Cardiac septum (tissue), 1 donor: Measurements from ENCODE around the gene GAS7. TPM values are rescaled to one million over a fixed set of nuclear protein-coding genes. Genes with fewer than 3 reads are reported as not detected.

ENCODE experiments used
- DNase-seq: peaks from one replicate; pipeline ENCODE4 v3.0.0-alpha.2; 2020; ENCODE audit warnings: low spot score
- intact Hi-C: fragments of 100-400 bp; cut with DNase I; formaldehyde crosslinking; loops from one replicate; pipeline ENCODE4 v1.14.0; 2022
- total RNA-seq: library from RNA; stranded (reverse); fragmentation: NEBNext Ultra II Directional; extraction: Animal tissue kit (Norgen Biotek cat#: 25700); gene quantifications from one replicate; pipeline ENCODE4 v1.2.1, GENCODE V29; 2021
- donor health status: DM: no; HTN: no; CAD: no.

GAS7 gene
- total RNA-seq, 1 donor from 2014 or later: 75.9 TPM

GRCh38 chr17:10177131-10177912 is 21.1 kb downstream of the GAS7 start:
- intact Hi-C loops: no loop called here
- DNase-seq: no peak

DNA sequence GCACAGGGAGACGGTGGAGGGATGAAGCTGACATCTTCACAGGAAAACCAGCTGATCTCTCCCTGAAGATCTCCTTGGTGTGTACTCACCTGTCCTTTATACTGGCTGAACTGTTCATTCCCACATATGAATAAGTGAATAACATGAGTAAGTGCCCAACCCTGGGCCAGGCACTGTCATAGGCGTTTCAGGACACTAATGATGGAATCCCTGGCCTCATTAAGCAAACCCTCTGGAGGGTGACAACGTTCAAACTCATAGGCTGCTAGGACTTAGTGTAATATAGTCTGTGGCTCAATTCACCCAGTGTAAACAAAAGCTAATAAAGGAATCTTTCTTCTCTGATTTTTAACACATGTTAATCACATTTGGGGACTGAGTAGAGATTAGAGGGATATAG is 24.5 kb downstream of the GAS7 start:
- intact Hi-C loops: no loop called here

GRCh38 chr17:10172778-10173177 is 25.6 kb downstream of the GAS7 start:
- intact Hi-C loops: no loop called here
- no peak for DNase-seq

More for the DNA sequence above, 24.5 kb downstream of the GAS7 start:
- no peak for DNase-seq

DNA sequence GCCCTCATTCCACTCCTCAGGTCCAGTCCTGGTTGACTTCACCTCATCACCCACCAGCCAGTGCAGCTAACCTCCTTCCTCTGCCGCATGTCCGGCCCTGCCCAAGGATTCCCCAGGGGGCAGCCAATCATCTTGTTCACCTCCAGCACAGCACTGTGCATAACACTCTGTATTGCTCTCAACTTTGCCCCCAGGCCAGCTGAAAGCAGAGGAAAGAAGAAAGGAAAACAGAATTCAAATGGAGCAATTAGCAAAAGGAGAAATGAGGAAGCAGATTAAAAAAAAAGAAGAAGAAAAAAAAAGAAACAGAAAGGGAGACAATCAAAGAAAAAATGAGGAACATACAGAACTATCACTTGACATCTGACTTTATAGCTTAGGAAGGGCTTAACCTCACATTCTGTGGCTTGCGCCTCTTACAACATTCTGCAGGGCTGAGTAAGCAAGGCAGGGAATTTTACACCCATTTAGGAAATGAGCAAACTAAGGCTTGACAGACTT is 26.1 kb downstream of the GAS7 start:
- no peak for DNase-seq

GRCh38 chr17:10171581-10171981 is 26.8 kb downstream of the GAS7 start:
- no peak for DNase-seq
- intact Hi-C loops: no loop called here

More for the DNA sequence above, 26.1 kb downstream of the GAS7 start:
- intact Hi-C loops: no loop called here

DNA sequence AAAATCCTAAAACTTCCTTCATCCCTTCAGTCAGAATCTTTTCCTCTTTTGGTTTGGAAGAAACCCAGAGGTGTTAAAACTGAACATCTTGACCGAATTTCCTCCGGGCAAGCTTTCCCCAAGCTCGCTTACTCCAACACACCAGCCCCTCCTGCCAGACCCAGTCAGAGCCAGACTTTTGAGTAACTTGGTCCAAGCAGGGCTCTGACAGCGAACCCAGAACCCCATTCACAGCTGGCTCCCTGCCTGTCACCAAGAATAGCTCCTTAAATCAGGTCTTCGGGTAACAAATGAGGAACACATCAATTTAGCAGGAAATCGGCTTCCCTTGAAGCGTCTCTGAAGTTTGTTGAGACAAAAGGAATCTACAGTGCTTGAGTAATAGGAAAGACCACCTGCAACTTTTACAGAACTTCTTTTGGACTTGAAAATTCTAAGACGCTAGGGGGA is 27.3 kb downstream of the GAS7 start:
- DNase-seq: no peak
- intact Hi-C loops: no loop called here

- intact Hi-C loops: no loop called here
- DNase-seq: no peak
Observed at GRCh38 chr17:10170233-10170632, 28.2 kb downstream of the GAS7 start.

DNA sequence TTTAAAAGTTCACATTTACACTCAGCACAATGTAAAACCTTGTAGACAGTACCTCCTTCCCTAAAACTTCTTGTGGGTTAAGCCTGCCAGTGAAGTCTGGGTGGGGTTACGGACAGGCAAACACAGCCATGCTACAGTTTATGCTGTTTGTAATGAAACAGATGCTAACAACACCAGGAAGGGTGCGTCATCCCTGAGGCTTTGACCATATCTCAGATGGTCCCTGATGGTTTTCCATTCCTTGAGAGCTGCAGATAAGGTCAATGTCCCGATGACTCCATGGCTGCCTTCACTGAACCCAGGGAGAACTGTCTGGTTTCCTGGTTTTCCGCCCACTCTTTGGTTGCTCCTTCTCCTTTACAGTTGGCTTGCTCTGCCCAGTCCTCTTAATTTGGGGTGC is 29.1 kb downstream of the GAS7 start:
- intact Hi-C loops: no loop called here
- DNase-seq: no peak

- intact Hi-C loops: no loop called here
- DNase-seq: no peak
Observed at GRCh38 chr17:10166176-10166935, 32.0 kb downstream of the GAS7 start.

- intact Hi-C loops: no loop called here
- no peak for DNase-seq
Observed at GRCh38 chr17:10162096-10162495, 36.3 kb downstream of the GAS7 start.

- intact Hi-C loops: no loop called here
- DNase-seq: no peak
Observed at GRCh38 chr17:10161386-10161785, 37.0 kb downstream of the GAS7 start.

- intact Hi-C loops: no loop called here
- peak; percentile 87 for DNase-seq
Observed at GRCh38 chr17:10156948-10157607, 41.3 kb downstream of the GAS7 start.

- intact Hi-C loops: no loop called here
- DNase-seq: no peak
Observed at GRCh38 chr17:10156599-10156947, 41.8 kb downstream of the GAS7 start.

DNA sequence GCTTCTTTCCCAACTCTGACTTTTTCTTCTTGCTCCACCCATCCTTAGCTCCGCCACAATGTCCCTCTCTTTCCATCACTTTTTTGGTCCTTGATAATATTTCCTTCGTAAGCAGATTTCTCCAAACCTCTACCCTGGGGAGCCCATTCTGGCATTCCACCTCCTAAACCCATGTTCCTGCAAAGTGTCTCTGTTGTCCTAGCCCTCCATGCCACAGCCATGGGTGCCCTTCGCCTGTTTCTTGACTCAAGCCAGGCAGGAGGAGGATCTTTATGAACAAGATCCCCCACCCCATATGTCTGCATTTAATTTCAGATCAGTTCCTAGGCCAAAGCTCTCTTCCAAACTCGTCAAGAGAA is 42.4 kb downstream of the GAS7 start:
- no peak for DNase-seq
- intact Hi-C loops: no loop called here

DNA sequence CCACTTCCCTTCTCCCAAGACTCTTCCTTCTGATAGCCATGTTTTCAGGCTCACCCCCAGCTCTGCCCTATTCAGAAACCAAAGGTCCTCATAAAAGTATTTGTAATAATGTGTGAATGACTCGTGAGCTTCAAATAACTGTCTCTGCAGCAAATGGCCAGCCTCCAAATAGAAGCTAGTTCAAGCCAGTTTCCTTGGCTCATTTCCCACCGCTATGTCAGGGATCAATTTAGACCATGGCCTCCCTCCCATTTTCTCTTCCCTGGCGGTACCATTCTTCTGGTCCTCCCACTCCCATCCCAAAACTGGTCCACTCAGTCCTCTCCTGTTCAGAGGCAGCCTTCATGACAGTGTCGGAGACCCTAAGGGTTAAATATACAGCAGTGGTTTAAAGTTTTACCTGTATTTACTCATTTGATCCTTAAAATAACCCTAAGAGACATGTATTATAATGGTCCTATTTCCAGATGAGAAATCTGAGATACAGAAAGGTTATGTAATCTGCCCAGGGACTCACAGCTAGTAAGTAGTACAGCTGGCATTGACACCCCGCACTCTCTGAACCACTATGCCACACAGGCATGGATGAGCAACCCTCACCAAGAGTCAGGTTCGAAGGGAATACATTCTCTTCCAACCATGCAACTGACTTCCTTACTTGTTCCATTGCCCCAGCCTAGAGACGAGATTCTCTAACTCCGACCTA is 42.9 kb downstream of the GAS7 start:
- DNase-seq: no peak
- intact Hi-C loops: no loop called here

GRCh38 chr17:10151667-10152496 is 46.5 kb downstream of the GAS7 start:
- DNase-seq: peak; percentile 85

GRCh38 chr17:10149573-10150399 is 48.6 kb downstream of the GAS7 start:
- intact Hi-C loops: no loop called here
- DNase-seq: no peak

More at GRCh38 chr17:10151667-10152496, 46.5 kb downstream of the GAS7 start:
- intact Hi-C loops: no loop called here

DNA sequence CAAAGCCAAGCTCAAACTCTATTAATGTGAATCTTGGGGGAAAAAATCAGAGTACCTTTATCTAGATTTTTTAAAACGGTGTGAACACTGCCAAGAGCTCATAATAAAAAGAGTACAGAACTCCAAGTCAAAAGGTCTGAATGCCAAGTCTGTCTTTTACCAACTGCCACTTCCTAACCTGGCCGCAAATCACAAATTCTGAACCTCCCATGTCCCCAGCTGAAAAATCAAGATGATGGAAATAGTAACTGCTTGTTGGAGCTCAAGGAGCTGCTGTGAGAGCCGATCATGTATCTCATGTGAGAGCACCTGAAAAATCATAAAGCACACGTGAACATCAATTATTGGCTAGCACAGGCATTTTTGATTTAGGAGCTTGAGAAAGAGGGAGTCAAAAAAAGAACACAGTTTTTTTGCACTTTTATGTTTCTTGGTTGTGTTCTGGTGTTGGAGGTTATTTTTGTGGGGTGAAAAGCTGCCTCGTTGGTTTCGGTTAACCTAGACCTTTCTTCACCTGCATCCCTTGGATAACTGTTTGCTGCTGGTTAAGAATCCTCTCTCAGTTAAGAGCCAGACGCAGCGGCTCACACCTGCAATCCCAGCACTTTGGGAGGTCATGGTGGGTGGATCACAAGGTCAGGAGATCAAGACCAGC is 50.5 kb downstream of the GAS7 start:
- intact Hi-C loops: no loop called here
- no peak for DNase-seq
